GM23338 (cell line): Measurements from ENCODE around the gene ADCY5. TPM values are rescaled to one million over a fixed set of nuclear protein-coding genes. Genes with fewer than 3 reads are reported as not detected.

ENCODE experiments used
- ATAC-seq: fragments of 200-7000 bp; cut with Tn5 transposase; 3 replicates; pipeline ENCODE4 v1.9.1; 2020
- DNase-seq: peaks from one replicate; pipeline ENCODE4 v3.0.0-alpha.2; 2015; ENCODE audit warnings: low spot score
- H2AFZ ChIP-seq: fragments of 200-600 bp; sonication (generic); 2 replicates; pipeline ENCODE4 v1.8.0; 2016; ENCODE audit warnings: antibody characterized with exemption, mild to moderate bottlenecking, moderate library complexity
- H3F3A ChIP-seq: fragments of 200-600 bp; sonication (generic); replicated peaks from 2 replicates; pipeline ENCODE4 v1.8.0; 2017; ENCODE audit warnings: antibody characterized with exemption, mixed run types, low read depth
- H3K27ac ChIP-seq: fragments of 200-600 bp; sonication (generic); 2 replicates; pipeline ENCODE4 v1.6.1; 2016; ENCODE audit warnings: low read depth
- H3K27me3 ChIP-seq: fragments of 200-600 bp; sonication (generic); 2 replicates; pipeline ENCODE4 v1.8.0; 2016; ENCODE audit warnings: mild to moderate bottlenecking, mixed run types, moderate library complexity; ENCODE audit not compliant: insufficient read depth
- H3K36me3 ChIP-seq: fragments of 200-600 bp; sonication (generic); 2 replicates; pipeline ENCODE4 v1.8.0; 2016; ENCODE audit warnings: mild to moderate bottlenecking; ENCODE audit not compliant: insufficient read depth
- H3K4me1 ChIP-seq: fragments of 200-600 bp; sonication (generic); 2 replicates; pipeline ENCODE4 v1.8.0; 2016; ENCODE audit warnings: mild to moderate bottlenecking, moderate library complexity; ENCODE audit not compliant: insufficient read depth
- H3K4me2 ChIP-seq: fragments of 200-600 bp; sonication (generic); 2 replicates; pipeline ENCODE4 v1.7.1; 2017; ENCODE audit warnings: mixed run types
- H3K4me3 ChIP-seq: fragments of 200-600 bp; sonication (generic); 2 replicates; pipeline ENCODE4 v1.6.1; 2016; ENCODE audit warnings: mixed run types
- H3K79me2 ChIP-seq: fragments of 200-600 bp; sonication (generic); replicated peaks from 2 replicates; pipeline ENCODE4 v1.8.0; 2017; ENCODE audit warnings: mild to moderate bottlenecking; ENCODE audit not compliant: insufficient read depth
- H3K9me2 ChIP-seq: fragments of 200-600 bp; sonication (generic); 2 replicates; pipeline ENCODE4 v1.8.0; 2017; ENCODE audit not compliant: insufficient read depth
- H4K20me1 ChIP-seq: fragments of 200-600 bp; sonication (generic); replicated peaks from 2 replicates; pipeline ENCODE4 v1.8.0; 2017; ENCODE audit warnings: mild to moderate bottlenecking; ENCODE audit not compliant: insufficient read depth
- H3K27ac Mint-ChIP-seq: 2 replicates; pipeline ENCODE4 v1.8.0; 2020; ENCODE audit warnings: inconsistent platforms, mild to moderate bottlenecking, moderate library complexity, mixed read lengths
- H3K27me3 Mint-ChIP-seq: 3 replicates; pipeline ENCODE4 v1.8.0; 2022; ENCODE audit warnings: low read depth, mild to moderate bottlenecking, moderate library complexity, mixed read lengths, inconsistent platforms; ENCODE audit not compliant: insufficient read depth, poor library complexity
- H3K36me3 Mint-ChIP-seq: 3 replicates; pipeline ENCODE4 v1.8.0; 2021; ENCODE audit warnings: low read depth, mild to moderate bottlenecking, inconsistent platforms, moderate library complexity, mixed read lengths
- H3K4me1 Mint-ChIP-seq: 3 replicates; pipeline ENCODE4 v1.8.0; 2020; ENCODE audit warnings: mild to moderate bottlenecking, inconsistent platforms, mixed read lengths
- H3K4me3 Mint-ChIP-seq: 3 replicates; pipeline ENCODE4 v1.8.0; 2021; ENCODE audit warnings: moderate library complexity, mild to moderate bottlenecking, inconsistent platforms, mixed read lengths
- H3K9me3 Mint-ChIP-seq: 3 replicates; pipeline ENCODE4 v1.8.0; 2020; ENCODE audit warnings: moderate library complexity, mild to moderate bottlenecking, inconsistent platforms, mixed read lengths
- CREB1 ChIP-seq: fragments of 250-450 bp; sonication (Bioruptor Pico); IDR thresholded peaks from 2 replicates; pipeline ENCODE4 v1.5.0; 2020; ENCODE audit warnings: low read depth, mild to moderate bottlenecking, moderate library complexity
- EZH2 ChIP-seq: fragments of 200-600 bp; sonication (generic); IDR thresholded peaks from one replicate; pipeline ENCODE4 v1.8.0; 2017; ENCODE audit warnings: antibody characterized with exemption, mild to moderate bottlenecking, low read depth; ENCODE audit not compliant: unreplicated experiment
- EZH2phosphoT487 ChIP-seq: fragments of 200-600 bp; sonication (generic); IDR thresholded peaks from one replicate; pipeline ENCODE4 v1.8.1; 2018; ENCODE audit warnings: antibody characterized with exemption; ENCODE audit not compliant: unreplicated experiment
- JUNB ChIP-seq: IDR thresholded peaks from one replicate; pipeline ENCODE4 v1.6.1; 2016; ENCODE audit warnings: antibody characterized with exemption; ENCODE audit not compliant: unreplicated experiment
- NANOG ChIP-seq: IDR thresholded peaks from 2 replicates; pipeline ENCODE4 v1.6.1; 2016; ENCODE audit warnings: antibody characterized with exemption, borderline replicate concordance
- POLR2AphosphoS5 ChIP-seq: IDR thresholded peaks from 2 replicates; pipeline ENCODE4 v1.6.1; 2016; ENCODE audit warnings: antibody characterized with exemption, low read depth
- STAT1 ChIP-seq: IDR thresholded peaks from one replicate; pipeline ENCODE4 v1.6.1; 2016; ENCODE audit warnings: antibody characterized with exemption; ENCODE audit not compliant: unreplicated experiment
- ZNF114 ChIP-seq: fragments of 250-450 bp; sonication (Bioruptor Pico); IDR thresholded peaks from 2 replicates; pipeline ENCODE4 v1.5.0; 2020; ENCODE audit warnings: mild to moderate bottlenecking, moderate library complexity
- ZNF331 ChIP-seq: fragments of 250-450 bp; sonication (Bioruptor Pico); IDR thresholded peaks from 2 replicates; pipeline ENCODE4 v1.5.0; 2020; ENCODE audit warnings: low read depth, mild to moderate bottlenecking, moderate library complexity
- polyA plus RNA-seq: library from polyadenylated mRNA; unstranded; fragments of >200 nt; fragmentation: Nextera tagmentation; extraction: Ambion mirVana; gene quantifications from 2 replicates; pipeline ENCODE4 v1.2.1, GENCODE V29; 2016
- total RNA-seq: library from RNA; depleted of rRNA; stranded (reverse); fragments of >200 nt; shearing (Covaris generic); gene quantifications from 2 replicates; pipeline ENCODE4 v1.2.3, GENCODE V29; 2014
- TF ChIP-seq, protein P1 (sequence below), 2 experiments: fragments of 200-600 bp in 1 of 2; sonication (generic) in 1 of 2; conservative IDR thresholded peaks; 2 replicates each; pipeline versions ENCODE4 v1.5.1 to v1.6.1; 2016 to 2017; ENCODE audit warnings: antibody characterized with exemption in 2 of 2, low read depth in 2 of 2, mild to moderate bottlenecking in 2 of 2, moderate library complexity in 1 of 2
- TF ChIP-seq, protein P2 (sequence below): IDR thresholded peaks from 2 replicates; pipeline ENCODE4 v1.6.1; 2016; ENCODE audit warnings: antibody characterized with exemption
- TF ChIP-seq, protein P3 (sequence below): IDR thresholded peaks from one replicate; pipeline ENCODE4 v1.6.1; 2018; ENCODE audit warnings: antibody characterized with exemption; ENCODE audit not compliant: unreplicated experiment
- TF ChIP-seq, protein P4 (sequence below): fragments of 250-450 bp; sonication (Bioruptor Pico); IDR thresholded peaks from 2 replicates; pipeline ENCODE4 v1.5.0; 2020; ENCODE audit warnings: mild to moderate bottlenecking, moderate library complexity

The ADCY5 gene
- total and polyA plus RNA-seq, 2 experiments from 2014 or later = 3.5 to 10.2 TPM

DNA sequence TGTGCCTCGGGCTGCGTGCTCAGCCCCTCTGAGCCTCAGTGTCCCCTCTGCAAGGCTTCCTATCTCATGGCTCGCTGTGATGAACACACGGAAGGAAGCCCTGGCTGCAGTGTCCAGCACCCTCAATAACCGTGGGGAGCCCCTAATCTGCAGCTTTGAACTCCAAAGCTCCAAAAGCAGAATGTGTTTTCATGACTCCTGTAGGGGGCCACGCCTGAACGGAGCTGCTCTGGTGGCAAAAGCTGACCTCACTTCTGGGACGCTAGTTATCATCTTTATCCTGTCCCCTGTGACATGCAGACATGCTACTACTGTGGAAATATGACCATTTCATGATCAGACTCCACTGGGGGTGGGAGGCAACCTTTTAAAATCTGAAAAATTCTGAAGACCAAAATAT lies 148.3 kb downstream of the ADCY5 start:
- ATAC-seq = no peak
- Mint-ChIP-seq H3K9me3 (no peaks in the 10 kb centered on the region), H3K4me3 (no peak overlapping the region), H3K36me3 (peaks cover 47% of the 10 kb centered on the region), H3K4me1 (peaks cover 3% of the 10 kb centered on the region; the same call in 1 of the 3 replicates), H3K27me3 (peaks cover 11% of the 10 kb centered on the region), H3K27ac (no peak overlapping the region)
- Histone ChIP-seq H3K4me1 (no peaks in the 10 kb centered on the region), H3K36me3 (no peaks in the 10 kb centered on the region), H3K27me3 (no peaks in the 10 kb centered on the region), H3K9me2 (no peaks in the 10 kb centered on the region), H3K4me3 (no peak overlapping the region), H2AFZ (no peak overlapping the region), H3K79me2 (no peaks in the 10 kb centered on the region), H4K20me1 (no peaks in the 10 kb centered on the region), H3K4me2 (no peak overlapping the region), H3F3A (no peaks in the 10 kb centered on the region), H3K27ac (no peak overlapping the region)
- TF ChIP-seq CREB1 (CRISPR knock-in tag) (no peak), EZH2phosphoT487 (no peak), JUNB (no peak), POLR2AphosphoS5 (no peak), STAT1 (no peak), ZNF331 (no peak), EZH2 (no peak), NANOG (no peak), ZNF114 (no peak)
- TF ChIP-seq, protein P1, sequence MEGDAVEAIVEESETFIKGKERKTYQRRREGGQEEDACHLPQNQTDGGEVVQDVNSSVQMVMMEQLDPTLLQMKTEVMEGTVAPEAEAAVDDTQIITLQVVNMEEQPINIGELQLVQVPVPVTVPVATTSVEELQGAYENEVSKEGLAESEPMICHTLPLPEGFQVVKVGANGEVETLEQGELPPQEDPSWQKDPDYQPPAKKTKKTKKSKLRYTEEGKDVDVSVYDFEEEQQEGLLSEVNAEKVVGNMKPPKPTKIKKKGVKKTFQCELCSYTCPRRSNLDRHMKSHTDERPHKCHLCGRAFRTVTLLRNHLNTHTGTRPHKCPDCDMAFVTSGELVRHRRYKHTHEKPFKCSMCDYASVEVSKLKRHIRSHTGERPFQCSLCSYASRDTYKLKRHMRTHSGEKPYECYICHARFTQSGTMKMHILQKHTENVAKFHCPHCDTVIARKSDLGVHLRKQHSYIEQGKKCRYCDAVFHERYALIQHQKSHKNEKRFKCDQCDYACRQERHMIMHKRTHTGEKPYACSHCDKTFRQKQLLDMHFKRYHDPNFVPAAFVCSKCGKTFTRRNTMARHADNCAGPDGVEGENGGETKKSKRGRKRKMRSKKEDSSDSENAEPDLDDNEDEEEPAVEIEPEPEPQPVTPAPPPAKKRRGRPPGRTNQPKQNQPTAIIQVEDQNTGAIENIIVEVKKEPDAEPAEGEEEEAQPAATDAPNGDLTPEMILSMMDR (conservative IDR thresholded peaks at IDR 0.05; ENCODE audit: low read depth in 2 of 2) = no peak
- TF ChIP-seq, protein P2, sequence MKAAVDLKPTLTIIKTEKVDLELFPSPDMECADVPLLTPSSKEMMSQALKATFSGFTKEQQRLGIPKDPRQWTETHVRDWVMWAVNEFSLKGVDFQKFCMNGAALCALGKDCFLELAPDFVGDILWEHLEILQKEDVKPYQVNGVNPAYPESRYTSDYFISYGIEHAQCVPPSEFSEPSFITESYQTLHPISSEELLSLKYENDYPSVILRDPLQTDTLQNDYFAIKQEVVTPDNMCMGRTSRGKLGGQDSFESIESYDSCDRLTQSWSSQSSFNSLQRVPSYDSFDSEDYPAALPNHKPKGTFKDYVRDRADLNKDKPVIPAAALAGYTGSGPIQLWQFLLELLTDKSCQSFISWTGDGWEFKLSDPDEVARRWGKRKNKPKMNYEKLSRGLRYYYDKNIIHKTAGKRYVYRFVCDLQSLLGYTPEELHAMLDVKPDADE = no peak
- TF ChIP-seq, protein P3, sequence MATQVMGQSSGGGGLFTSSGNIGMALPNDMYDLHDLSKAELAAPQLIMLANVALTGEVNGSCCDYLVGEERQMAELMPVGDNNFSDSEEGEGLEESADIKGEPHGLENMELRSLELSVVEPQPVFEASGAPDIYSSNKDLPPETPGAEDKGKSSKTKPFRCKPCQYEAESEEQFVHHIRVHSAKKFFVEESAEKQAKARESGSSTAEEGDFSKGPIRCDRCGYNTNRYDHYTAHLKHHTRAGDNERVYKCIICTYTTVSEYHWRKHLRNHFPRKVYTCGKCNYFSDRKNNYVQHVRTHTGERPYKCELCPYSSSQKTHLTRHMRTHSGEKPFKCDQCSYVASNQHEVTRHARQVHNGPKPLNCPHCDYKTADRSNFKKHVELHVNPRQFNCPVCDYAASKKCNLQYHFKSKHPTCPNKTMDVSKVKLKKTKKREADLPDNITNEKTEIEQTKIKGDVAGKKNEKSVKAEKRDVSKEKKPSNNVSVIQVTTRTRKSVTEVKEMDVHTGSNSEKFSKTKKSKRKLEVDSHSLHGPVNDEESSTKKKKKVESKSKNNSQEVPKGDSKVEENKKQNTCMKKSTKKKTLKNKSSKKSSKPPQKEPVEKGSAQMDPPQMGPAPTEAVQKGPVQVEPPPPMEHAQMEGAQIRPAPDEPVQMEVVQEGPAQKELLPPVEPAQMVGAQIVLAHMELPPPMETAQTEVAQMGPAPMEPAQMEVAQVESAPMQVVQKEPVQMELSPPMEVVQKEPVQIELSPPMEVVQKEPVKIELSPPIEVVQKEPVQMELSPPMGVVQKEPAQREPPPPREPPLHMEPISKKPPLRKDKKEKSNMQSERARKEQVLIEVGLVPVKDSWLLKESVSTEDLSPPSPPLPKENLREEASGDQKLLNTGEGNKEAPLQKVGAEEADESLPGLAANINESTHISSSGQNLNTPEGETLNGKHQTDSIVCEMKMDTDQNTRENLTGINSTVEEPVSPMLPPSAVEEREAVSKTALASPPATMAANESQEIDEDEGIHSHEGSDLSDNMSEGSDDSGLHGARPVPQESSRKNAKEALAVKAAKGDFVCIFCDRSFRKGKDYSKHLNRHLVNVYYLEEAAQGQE = no peak
- TF ChIP-seq, protein P4, sequence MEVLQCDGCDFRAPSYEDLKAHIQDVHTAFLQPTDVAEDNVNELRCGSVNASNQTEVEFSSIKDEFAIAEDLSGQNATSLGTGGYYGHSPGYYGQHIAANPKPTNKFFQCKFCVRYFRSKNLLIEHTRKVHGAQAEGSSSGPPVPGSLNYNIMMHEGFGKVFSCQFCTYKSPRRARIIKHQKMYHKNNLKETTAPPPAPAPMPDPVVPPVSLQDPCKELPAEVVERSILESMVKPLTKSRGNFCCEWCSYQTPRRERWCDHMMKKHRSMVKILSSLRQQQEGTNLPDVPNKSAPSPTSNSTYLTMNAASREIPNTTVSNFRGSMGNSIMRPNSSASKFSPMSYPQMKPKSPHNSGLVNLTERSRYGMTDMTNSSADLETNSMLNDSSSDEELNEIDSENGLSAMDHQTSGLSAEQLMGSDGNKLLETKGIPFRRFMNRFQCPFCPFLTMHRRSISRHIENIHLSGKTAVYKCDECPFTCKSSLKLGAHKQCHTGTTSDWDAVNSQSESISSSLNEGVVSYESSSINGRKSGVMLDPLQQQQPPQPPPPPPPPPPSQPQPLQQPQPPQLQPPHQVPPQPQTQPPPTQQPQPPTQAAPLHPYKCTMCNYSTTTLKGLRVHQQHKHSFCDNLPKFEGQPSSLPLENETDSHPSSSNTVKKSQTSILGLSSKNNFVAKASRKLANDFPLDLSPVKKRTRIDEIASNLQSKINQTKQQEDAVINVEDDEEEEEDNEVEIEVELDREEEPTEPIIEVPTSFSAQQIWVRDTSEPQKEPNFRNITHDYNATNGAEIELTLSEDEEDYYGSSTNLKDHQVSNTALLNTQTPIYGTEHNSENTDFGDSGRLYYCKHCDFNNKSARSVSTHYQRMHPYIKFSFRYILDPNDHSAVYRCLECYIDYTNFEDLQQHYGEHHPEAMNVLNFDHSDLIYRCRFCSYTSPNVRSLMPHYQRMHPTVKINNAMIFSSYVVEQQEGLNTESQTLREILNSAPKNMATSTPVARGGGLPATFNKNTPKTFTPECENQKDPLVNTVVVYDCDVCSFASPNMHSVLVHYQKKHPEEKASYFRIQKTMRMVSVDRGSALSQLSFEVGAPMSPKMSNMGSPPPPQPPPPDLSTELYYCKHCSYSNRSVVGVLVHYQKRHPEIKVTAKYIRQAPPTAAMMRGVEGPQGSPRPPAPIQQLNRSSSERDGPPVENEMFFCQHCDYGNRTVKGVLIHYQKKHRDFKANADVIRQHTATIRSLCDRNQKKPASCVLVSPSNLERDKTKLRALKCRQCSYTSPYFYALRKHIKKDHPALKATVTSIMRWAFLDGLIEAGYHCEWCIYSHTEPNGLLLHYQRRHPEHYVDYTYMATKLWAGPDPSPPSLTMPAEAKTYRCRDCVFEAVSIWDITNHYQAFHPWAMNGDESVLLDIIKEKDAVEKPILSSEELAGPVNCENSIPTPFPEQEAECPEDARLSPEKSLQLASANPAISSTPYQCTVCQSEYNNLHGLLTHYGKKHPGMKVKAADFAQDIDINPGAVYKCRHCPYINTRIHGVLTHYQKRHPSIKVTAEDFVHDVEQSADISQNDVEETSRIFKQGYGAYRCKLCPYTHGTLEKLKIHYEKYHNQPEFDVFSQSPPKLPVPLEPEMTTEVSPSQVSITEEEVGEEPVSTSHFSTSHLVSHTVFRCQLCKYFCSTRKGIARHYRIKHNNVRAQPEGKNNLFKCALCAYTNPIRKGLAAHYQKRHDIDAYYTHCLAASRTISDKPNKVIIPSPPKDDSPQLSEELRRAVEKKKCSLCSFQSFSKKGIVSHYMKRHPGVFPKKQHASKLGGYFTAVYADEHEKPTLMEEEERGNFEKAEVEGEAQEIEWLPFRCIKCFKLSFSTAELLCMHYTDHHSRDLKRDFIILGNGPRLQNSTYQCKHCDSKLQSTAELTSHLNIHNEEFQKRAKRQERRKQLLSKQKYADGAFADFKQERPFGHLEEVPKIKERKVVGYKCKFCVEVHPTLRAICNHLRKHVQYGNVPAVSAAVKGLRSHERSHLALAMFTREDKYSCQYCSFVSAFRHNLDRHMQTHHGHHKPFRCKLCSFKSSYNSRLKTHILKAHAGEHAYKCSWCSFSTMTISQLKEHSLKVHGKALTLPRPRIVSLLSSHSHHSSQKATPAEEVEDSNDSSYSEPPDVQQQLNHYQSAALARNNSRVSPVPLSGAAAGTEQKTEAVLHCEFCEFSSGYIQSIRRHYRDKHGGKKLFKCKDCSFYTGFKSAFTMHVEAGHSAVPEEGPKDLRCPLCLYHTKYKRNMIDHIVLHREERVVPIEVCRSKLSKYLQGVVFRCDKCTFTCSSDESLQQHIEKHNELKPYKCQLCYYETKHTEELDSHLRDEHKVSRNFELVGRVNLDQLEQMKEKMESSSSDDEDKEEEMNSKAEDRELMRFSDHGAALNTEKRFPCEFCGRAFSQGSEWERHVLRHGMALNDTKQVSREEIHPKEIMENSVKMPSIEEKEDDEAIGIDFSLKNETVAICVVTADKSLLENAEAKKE (CRISPR knock-in tag) = no peak
- DNase-seq = no peak
